Measurements from ENCODE around the gene GUK1.

Gene GUK1

DNA sequence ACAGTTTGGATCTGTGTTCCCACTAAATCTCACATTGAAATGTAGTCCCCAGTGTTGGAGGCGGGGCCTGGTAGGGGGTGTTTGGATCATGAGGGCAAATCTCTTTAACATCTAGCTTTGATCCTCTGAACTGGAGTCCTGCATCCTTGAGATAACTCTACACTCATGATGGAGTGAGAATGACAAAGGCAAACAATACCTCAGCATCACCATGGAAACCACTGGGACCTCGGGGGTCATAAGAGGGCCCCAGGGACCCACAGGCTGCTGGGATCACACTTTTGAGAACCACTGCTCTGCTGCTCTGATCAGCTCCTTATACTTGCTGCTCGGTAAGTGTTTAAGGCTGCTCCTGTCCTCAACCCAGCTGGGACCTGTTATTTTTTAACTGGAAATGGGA lies 54.4 kb downstream of the GUK1 start:
- DNase-seq (ENCODE audit: low spot score), result no peak
- TF ChIP-seq, protein P1, sequence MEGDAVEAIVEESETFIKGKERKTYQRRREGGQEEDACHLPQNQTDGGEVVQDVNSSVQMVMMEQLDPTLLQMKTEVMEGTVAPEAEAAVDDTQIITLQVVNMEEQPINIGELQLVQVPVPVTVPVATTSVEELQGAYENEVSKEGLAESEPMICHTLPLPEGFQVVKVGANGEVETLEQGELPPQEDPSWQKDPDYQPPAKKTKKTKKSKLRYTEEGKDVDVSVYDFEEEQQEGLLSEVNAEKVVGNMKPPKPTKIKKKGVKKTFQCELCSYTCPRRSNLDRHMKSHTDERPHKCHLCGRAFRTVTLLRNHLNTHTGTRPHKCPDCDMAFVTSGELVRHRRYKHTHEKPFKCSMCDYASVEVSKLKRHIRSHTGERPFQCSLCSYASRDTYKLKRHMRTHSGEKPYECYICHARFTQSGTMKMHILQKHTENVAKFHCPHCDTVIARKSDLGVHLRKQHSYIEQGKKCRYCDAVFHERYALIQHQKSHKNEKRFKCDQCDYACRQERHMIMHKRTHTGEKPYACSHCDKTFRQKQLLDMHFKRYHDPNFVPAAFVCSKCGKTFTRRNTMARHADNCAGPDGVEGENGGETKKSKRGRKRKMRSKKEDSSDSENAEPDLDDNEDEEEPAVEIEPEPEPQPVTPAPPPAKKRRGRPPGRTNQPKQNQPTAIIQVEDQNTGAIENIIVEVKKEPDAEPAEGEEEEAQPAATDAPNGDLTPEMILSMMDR (IDR thresholded peaks at IDR 0.05; ENCODE audit: borderline replicate concordance, control extremely low read depth, extremely low read depth, insufficient read depth, missing control alignments), result no peak
- in situ Hi-C loops (cut with MboI; ENCODE audit: low sequenced_read_pairs, unreplicated experiment), result no loop called here

DNA sequence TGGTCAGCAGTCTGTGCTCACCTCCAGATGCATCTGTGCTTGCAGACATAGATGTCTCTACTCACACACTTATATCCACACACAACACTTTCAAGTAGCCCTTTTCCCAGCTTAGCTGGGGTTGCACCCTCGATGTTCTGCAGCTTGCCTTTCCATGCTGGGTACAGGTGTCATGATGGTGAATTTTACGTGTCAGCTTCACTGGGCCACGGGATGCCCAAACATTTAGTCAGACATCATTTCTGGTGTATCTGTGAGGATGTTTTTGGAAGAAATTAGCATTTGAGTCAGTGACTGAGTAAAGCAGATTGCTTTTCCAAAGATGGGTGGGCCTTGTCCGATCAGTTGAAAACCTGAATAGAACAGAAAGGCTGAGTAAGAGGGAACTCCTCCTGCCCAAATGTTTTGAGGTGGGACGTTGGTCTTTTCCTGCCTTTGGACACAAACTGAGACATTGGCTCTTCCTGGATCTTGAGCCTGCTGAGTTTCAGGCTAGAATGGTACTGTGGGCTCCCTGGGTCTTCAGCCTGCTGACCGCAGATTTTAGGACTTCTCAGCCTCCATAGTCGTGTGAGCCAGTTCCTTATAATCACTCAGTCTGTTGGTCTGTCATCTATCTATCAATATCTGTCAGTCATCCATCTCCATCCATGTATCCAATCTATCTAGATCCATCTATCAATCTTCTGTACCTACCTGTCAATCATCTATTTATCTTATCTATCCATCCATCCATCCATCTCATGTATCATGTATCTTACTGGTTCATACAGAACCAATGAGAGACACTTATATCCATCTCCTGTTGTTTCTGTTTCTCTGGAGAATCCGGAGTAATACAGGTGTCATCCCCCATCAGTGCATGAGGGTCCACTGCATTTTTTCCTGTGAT lies 55.1 kb downstream of the GUK1 start:
- in situ Hi-C loops (cut with MboI; ENCODE audit: low sequenced_read_pairs, unreplicated experiment), result no loop called here
- TF ChIP-seq, protein P1 (IDR thresholded peaks at IDR 0.05; ENCODE audit: borderline replicate concordance, control extremely low read depth, extremely low read depth, insufficient read depth, missing control alignments), result no peak

DNA sequence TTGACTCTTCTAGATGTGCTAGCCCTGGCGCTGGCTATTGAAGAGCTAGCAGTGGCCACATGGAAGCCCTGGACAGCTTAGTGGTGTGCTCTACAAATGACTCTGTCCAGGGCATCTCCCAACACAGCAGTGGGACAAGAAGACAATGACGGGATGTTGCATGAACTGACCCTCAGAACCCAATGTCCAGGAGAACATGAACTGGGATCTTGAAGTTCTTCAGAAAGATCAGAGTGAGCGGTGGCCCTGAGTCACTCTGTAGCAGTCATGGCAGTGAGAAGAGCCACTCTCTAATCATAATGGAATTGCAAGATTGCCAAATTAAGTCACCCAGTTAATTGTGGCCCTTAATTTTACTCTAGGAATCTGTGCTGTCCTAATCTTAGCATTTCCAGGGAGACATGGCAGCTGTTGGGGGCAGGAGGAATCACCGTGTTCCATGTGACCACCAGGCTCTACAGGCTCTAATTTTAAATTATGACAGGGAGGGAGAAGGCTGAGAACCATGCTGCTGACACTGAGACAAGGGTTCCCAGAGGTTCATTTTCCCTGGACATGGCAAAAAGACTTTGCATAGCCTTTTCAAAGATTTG lies 57.6 kb downstream of the GUK1 start:
- in situ Hi-C loops (cut with MboI; ENCODE audit: low sequenced_read_pairs, unreplicated experiment), result no loop called here
- no peak for DNase-seq (ENCODE audit: low spot score)
- TF ChIP-seq, protein P1 (IDR thresholded peaks at IDR 0.05; ENCODE audit: borderline replicate concordance, control extremely low read depth, extremely low read depth, insufficient read depth, missing control alignments), result no peak

More for the DNA sequence above, 55.1 kb downstream of the GUK1 start:
- no peak for DNase-seq (ENCODE audit: low spot score)
